HCT116 (cell line): Measurements from ENCODE around the gene SNAP47. TPM values are rescaled to one million over a fixed set of nuclear protein-coding genes. Genes with fewer than 3 reads are reported as not detected.

ENCODE experiments used
- ATAC-seq: fragments of 200-7000 bp; cut with Tn5 transposase; 2 replicates; pipeline ENCODE4 v1.9.1; 2020; ENCODE audit warnings: mild to moderate bottlenecking, moderate library complexity
- BruUV-seq: library from RNA; stranded (reverse); fragments of 400-500 nt; replicated peaks from 2 replicates; lab custom pipeline; 2021; lab: Mats Ljungman, UMichigan
- CTCF ChIA-PET: fragments of 300-600 bp; sonication (Branson Sonifier 250); formaldehyde crosslinking; loops from one replicate; lab custom pipeline; 2021; ENCODE audit warnings: antibody characterized with exemption; lab: Charles Lee
- POLR2A ChIA-PET: fragments of 300-600, 350-600 bp; sonication (Branson Sonifier 250); formaldehyde crosslinking; loops from one replicate; lab custom pipeline; 2021; ENCODE audit warnings: antibody characterized with exemption; lab: Charles Lee
- RAD21 ChIA-PET, 2 experiments: fragments of 300-600 bp; sonication (Branson Sonifier 250); formaldehyde crosslinking; loops; one replicate each; lab custom pipeline; 2023; ENCODE audit warnings: low total read pairs in 2 of 2; ENCODE audit not compliant: uncharacterized antibody in 2 of 2, unreplicated experiment in 2 of 2, low non-redundant PET in 1 of 2; lab: Charles Lee
- DNase-seq: peaks from one replicate; pipeline ENCODE4 v3.0.0-alpha.2; 2010; ENCODE audit warnings: low read depth, low spot score
- H2AFZ ChIP-seq: fragments of 200-600 bp; shearing (Covaris generic), sonication (generic); 2 replicates; pipeline ENCODE4 v1.6.1; 2017; ENCODE audit warnings: low read depth, mixed run types, mixed read lengths, antibody characterized with exemption, low read length; ENCODE audit not compliant: poor library complexity, severe bottlenecking
- H3K27ac ChIP-seq: 2 replicates; pipeline ENCODE4 v1.5.1; 2012; ENCODE audit warnings: low read depth, low read length
- H3K27me3 ChIP-seq: fragments of 200-600 bp; sonication (generic); 2 replicates; pipeline ENCODE4 v1.6.1; 2016; ENCODE audit warnings: mixed run types, low read length, mixed read lengths; ENCODE audit not compliant: insufficient read depth
- H3K36me3 ChIP-seq, 2 experiments: fragments of 200-500 bp in 1 of 2; fragments of 200-600 bp in 1 of 2; sonication (Bioruptor generic) in 1 of 2; sonication (generic) in 1 of 2; 2 replicates each; pipeline versions ENCODE4 v1.5.1 to v1.6.1; 2014 to 2016; ENCODE audit warnings: low read length in 2 of 2, inconsistent platforms in 1 of 2, mixed read lengths in 1 of 2, mixed run types in 1 of 2; ENCODE audit not compliant: insufficient read depth in 2 of 2, control insufficient read depth in 1 of 2
- H3K4me1 ChIP-seq, 2 experiments: fragments of 200-600 bp in 1 of 2; sonication (generic) in 1 of 2; 2 replicates each; pipeline versions ENCODE4 v1.5.1 to v1.6.1; 2012 to 2017; ENCODE audit warnings: low read length in 2 of 2, inconsistent platforms in 1 of 2, mild to moderate bottlenecking in 1 of 2, mixed read lengths in 1 of 2, mixed run types in 1 of 2, moderate library complexity in 1 of 2; ENCODE audit not compliant: insufficient read depth in 2 of 2, control insufficient read depth in 1 of 2
- H3K4me2 ChIP-seq: fragments of 200-600 bp; sonication (generic); 2 replicates; pipeline ENCODE4 v1.6.1; 2017; ENCODE audit warnings: mixed run types, low read length, mixed read lengths
- H3K4me3 ChIP-seq, 2 experiments: fragments of 200-600 bp in 1 of 2; sonication (generic) in 1 of 2; replicated peaks in 1 of 2; 2 replicates each; pipeline ENCODE4 v1.5.1; 2011 to 2016; ENCODE audit warnings: low read length in 2 of 2, control low read depth in 1 of 2, low read depth in 1 of 2, mild to moderate bottlenecking in 1 of 2, mixed read lengths in 1 of 2, mixed run types in 1 of 2
- H3K79me2 ChIP-seq: fragments of 200-600 bp; sonication (generic); 2 replicates; pipeline ENCODE4 v1.6.1; 2017; ENCODE audit warnings: mild to moderate bottlenecking, mixed run types, low read length, moderate library complexity, mixed read lengths; ENCODE audit not compliant: insufficient read depth
- H3K9ac ChIP-seq: fragments of 200-600 bp; sonication (generic); 2 replicates; pipeline ENCODE4 v1.6.1; 2016; ENCODE audit warnings: low read length, mixed read lengths
- H3K9me2 ChIP-seq: fragments of 200-600 bp; sonication (generic), shearing (Covaris generic); 2 replicates; pipeline ENCODE4 v1.6.1; 2017; ENCODE audit warnings: mixed run types, mild to moderate bottlenecking, moderate library complexity; ENCODE audit not compliant: insufficient read depth
- H3K9me3 ChIP-seq, 2 experiments: fragments of 200-500 bp in 1 of 2; fragments of 200-600 bp in 1 of 2; sonication (Bioruptor generic) in 1 of 2; sonication (generic) in 1 of 2; 2 replicates each; pipeline ENCODE4 v1.6.1; 2014 to 2017; ENCODE audit warnings: low read length in 2 of 2, mixed read lengths in 2 of 2, inconsistent platforms in 1 of 2, low read depth in 1 of 2, mild to moderate bottlenecking in 1 of 2, mixed run types in 1 of 2, moderate library complexity in 1 of 2; ENCODE audit not compliant: control insufficient read depth in 1 of 2, insufficient read depth in 1 of 2
- H4K20me1 ChIP-seq: fragments of 200-600 bp; sonication (generic), shearing (Covaris generic); 2 replicates; pipeline ENCODE4 v1.6.1; 2017; ENCODE audit warnings: mixed run types, mild to moderate bottlenecking, moderate library complexity; ENCODE audit not compliant: insufficient read depth
- CBX3 ChIP-seq: IDR thresholded peaks from 2 replicates; pipeline ENCODE4 v1.6.1; 2012; ENCODE audit warnings: low read depth
- CEBPB ChIP-seq: IDR thresholded peaks from 2 replicates; pipeline ENCODE4 v1.6.1; 2012; ENCODE audit warnings: low read depth
- EGR1 ChIP-seq: IDR thresholded peaks from 2 replicates; pipeline ENCODE4 v1.6.1; 2012; ENCODE audit warnings: low read depth
- EZH2phosphoT487 ChIP-seq: fragments of 200-600 bp; IDR thresholded peaks from 2 replicates; pipeline ENCODE4 v1.6.1; 2018; ENCODE audit warnings: antibody characterized with exemption, borderline replicate concordance
- FOSL1 ChIP-seq: IDR thresholded peaks from 2 replicates; pipeline ENCODE4 v1.6.1; 2012; ENCODE audit warnings: low read depth
- MAX ChIP-seq: IDR thresholded peaks from 2 replicates; pipeline ENCODE4 v1.6.1; 2012
- POLR2AphosphoS5 ChIP-seq: IDR thresholded peaks from 2 replicates; pipeline ENCODE4 v1.6.1; 2011; ENCODE audit warnings: mild to moderate bottlenecking, low read depth, low read length, moderate library complexity
- RAD21 ChIP-seq: IDR thresholded peaks from 2 replicates; pipeline ENCODE4 v1.6.1; 2012; ENCODE audit warnings: low read depth, mild to moderate bottlenecking
- TCF7L2 ChIP-seq: IDR thresholded peaks from 2 replicates; pipeline ENCODE4 v1.7.0; 2011; ENCODE audit warnings: borderline replicate concordance, inconsistent platforms; ENCODE audit not compliant: insufficient read depth, insufficient read length; ENCODE audit errors: extremely low read depth
- YY1 ChIP-seq: IDR thresholded peaks from 2 replicates; pipeline ENCODE4 v1.6.1; 2011; ENCODE audit warnings: low read length, low read depth, moderate library complexity, mild to moderate bottlenecking; ENCODE audit not compliant: insufficient replicate concordance; ENCODE audit errors: extremely low read depth
- ZNF274 ChIP-seq: fragments of 200-500 bp; sonication (Bioruptor generic); IDR thresholded peaks from 2 replicates; pipeline ENCODE4 v1.6.1; 2014; ENCODE audit warnings: mild to moderate bottlenecking, low read depth, low read length, inconsistent platforms
- intact Hi-C: fragments of 100-400 bp; cut with micrococcal nuclease; formaldehyde crosslinking; loops from 2 replicates; pipeline ENCODE4 v1.10.0; 2022
- total RNA-seq: library from RNA; stranded (reverse); gene quantifications from one replicate; pipeline ENCODE4 v1.2.1, GENCODE V29; 2021; ENCODE audit not compliant: unreplicated experiment
- TF ChIP-seq, protein P1 (sequence below): IDR thresholded peaks from 2 replicates; pipeline ENCODE4 v1.6.1; 2012; ENCODE audit warnings: low read depth

The SNAP47 gene
- total RNA-seq, 1 experiment from 2014 or later, result 37.9 TPM

- POLR2A ChIA-PET, result no interaction called here
- TF ChIP-seq, protein P1, sequence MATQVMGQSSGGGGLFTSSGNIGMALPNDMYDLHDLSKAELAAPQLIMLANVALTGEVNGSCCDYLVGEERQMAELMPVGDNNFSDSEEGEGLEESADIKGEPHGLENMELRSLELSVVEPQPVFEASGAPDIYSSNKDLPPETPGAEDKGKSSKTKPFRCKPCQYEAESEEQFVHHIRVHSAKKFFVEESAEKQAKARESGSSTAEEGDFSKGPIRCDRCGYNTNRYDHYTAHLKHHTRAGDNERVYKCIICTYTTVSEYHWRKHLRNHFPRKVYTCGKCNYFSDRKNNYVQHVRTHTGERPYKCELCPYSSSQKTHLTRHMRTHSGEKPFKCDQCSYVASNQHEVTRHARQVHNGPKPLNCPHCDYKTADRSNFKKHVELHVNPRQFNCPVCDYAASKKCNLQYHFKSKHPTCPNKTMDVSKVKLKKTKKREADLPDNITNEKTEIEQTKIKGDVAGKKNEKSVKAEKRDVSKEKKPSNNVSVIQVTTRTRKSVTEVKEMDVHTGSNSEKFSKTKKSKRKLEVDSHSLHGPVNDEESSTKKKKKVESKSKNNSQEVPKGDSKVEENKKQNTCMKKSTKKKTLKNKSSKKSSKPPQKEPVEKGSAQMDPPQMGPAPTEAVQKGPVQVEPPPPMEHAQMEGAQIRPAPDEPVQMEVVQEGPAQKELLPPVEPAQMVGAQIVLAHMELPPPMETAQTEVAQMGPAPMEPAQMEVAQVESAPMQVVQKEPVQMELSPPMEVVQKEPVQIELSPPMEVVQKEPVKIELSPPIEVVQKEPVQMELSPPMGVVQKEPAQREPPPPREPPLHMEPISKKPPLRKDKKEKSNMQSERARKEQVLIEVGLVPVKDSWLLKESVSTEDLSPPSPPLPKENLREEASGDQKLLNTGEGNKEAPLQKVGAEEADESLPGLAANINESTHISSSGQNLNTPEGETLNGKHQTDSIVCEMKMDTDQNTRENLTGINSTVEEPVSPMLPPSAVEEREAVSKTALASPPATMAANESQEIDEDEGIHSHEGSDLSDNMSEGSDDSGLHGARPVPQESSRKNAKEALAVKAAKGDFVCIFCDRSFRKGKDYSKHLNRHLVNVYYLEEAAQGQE, result no peak
- TF ChIP-seq MAX, result no peak
- TF ChIP-seq FOSL1, result no peak
- TF ChIP-seq CEBPB, result no peak
- no peak for TF ChIP-seq CBX3
- no peak for TF ChIP-seq ZNF274
- TF ChIP-seq TCF7L2, result no peak
- TF ChIP-seq EGR1, result no peak
- no peak for TF ChIP-seq RAD21
- TF ChIP-seq EZH2phosphoT487, result no peak
- TF ChIP-seq YY1, result no peak
- no peak for TF ChIP-seq POLR2AphosphoS5
- TF ChIP-seq, all 23 proteins: peak for 0
- Histone ChIP-seq H3K36me3 (no peaks in the 10 kb centered on the region), H3K27me3 (no peaks in the 10 kb centered on the region), H3K9ac (no peak overlapping the region), H4K20me1 (no peaks in the 10 kb centered on the region), H3K4me1 (peaks cover 2 to 4% of the 10 kb centered on the region in 2 experiments; a peak in 3 of 4 replicates), H3K4me2 (no peak overlapping the region), H3K4me3 (no peak overlapping the region), H3K27ac (no peak overlapping the region), H3K9me3 (no peaks in the 10 kb centered on the region), H3K79me2 (no peaks in the 10 kb centered on the region), H2AFZ (no peak overlapping the region), H3K9me2 (no peaks in the 10 kb centered on the region)
- RAD21 ChIA-PET, result no interaction called here
- DNase-seq (no peak), ATAC-seq (no peak)
- intact Hi-C loops, result no loop called here
- CTCF ChIA-PET, result no interaction called here
- no TSS peak for BruUV-seq
These were observed 64.5 kb downstream of the SNAP47 start for GRCh38 chr1:227799756-227800155.
